Neural cell (in vitro differentiated cells): ENCODE results near the gene PTCSC3.

Source experiments
- EP300 ChIP-seq: fragments of 450-650 bp; conservative IDR thresholded peaks from 2 replicates; pipeline ENCODE4 v1.6.1; 2014; ENCODE audit warnings: antibody characterized with exemption, mild to moderate bottlenecking, moderate library complexity; ENCODE audit not compliant: poor library complexity, severe bottlenecking
- EZH2 ChIP-seq: fragments of 200-600, 300-800 bp; shearing (Covaris generic), sonication (generic); IDR thresholded peaks from 2 replicates; pipeline ENCODE4 v1.6.1; 2014; ENCODE audit warnings: antibody characterized with exemption, low read length, borderline replicate concordance, mild to moderate bottlenecking; ENCODE audit not compliant: insufficient read depth, poor library complexity, severe bottlenecking
- MXI1 ChIP-seq: fragments of 450-650 bp; conservative IDR thresholded peaks from 2 replicates; pipeline ENCODE4 v1.6.1; 2014; ENCODE audit warnings: antibody characterized with exemption, mild to moderate bottlenecking; ENCODE audit not compliant: poor library complexity, severe bottlenecking
- POLR2AphosphoS5 ChIP-seq: IDR thresholded peaks from 2 replicates; pipeline ENCODE4 v1.6.1; 2012
- RAD21 ChIP-seq: fragments of 450-650 bp; conservative IDR thresholded peaks from 2 replicates; pipeline ENCODE4 v1.6.1; 2014; ENCODE audit warnings: antibody characterized with exemption, mild to moderate bottlenecking, moderate library complexity
- SMC3 ChIP-seq: fragments of 450-650 bp; conservative IDR thresholded peaks from 2 replicates; pipeline ENCODE4 v1.6.1; 2014; ENCODE audit warnings: antibody characterized with exemption, mild to moderate bottlenecking, moderate library complexity; ENCODE audit not compliant: poor library complexity
- TAF1 ChIP-seq: IDR thresholded peaks from 2 replicates; pipeline ENCODE4 v1.6.1; 2012; ENCODE audit warnings: low read depth
- TF ChIP-seq, protein P1 (sequence below): fragments of 450-650 bp; IDR thresholded peaks from 2 replicates; pipeline ENCODE4 v1.5.1; 2014; ENCODE audit warnings: antibody characterized with exemption, mild to moderate bottlenecking, moderate library complexity; ENCODE audit not compliant: poor library complexity, severe bottlenecking
- TF ChIP-seq, protein P2 (sequence below): IDR thresholded peaks from 2 replicates; pipeline ENCODE4 v1.6.1; 2012; ENCODE audit warnings: borderline replicate concordance

DNA sequence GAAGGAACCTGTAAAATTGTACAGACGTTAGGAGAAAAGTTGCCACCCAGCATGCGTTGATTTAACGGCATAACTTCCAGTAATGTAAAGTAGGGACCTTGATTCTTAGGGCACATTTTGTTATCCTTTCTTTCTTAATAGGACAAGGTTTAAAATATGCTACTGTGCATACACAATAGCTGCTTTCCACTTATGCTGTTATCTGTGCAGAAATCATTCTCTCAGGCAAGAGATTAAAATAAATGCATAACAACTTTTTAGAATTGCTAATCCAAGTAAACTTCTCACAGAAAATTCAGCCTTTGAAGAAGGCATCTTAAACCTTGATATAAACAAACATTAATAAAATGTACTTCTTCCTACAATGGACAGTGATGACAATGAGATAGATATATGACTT, 16.0 kb upstream of the PTCSC3 start:
- no peak for TF ChIP-seq EP300
- TF ChIP-seq, protein P1, sequence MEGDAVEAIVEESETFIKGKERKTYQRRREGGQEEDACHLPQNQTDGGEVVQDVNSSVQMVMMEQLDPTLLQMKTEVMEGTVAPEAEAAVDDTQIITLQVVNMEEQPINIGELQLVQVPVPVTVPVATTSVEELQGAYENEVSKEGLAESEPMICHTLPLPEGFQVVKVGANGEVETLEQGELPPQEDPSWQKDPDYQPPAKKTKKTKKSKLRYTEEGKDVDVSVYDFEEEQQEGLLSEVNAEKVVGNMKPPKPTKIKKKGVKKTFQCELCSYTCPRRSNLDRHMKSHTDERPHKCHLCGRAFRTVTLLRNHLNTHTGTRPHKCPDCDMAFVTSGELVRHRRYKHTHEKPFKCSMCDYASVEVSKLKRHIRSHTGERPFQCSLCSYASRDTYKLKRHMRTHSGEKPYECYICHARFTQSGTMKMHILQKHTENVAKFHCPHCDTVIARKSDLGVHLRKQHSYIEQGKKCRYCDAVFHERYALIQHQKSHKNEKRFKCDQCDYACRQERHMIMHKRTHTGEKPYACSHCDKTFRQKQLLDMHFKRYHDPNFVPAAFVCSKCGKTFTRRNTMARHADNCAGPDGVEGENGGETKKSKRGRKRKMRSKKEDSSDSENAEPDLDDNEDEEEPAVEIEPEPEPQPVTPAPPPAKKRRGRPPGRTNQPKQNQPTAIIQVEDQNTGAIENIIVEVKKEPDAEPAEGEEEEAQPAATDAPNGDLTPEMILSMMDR: no peak
- no peak for TF ChIP-seq EZH2
- TF ChIP-seq, protein P2, sequence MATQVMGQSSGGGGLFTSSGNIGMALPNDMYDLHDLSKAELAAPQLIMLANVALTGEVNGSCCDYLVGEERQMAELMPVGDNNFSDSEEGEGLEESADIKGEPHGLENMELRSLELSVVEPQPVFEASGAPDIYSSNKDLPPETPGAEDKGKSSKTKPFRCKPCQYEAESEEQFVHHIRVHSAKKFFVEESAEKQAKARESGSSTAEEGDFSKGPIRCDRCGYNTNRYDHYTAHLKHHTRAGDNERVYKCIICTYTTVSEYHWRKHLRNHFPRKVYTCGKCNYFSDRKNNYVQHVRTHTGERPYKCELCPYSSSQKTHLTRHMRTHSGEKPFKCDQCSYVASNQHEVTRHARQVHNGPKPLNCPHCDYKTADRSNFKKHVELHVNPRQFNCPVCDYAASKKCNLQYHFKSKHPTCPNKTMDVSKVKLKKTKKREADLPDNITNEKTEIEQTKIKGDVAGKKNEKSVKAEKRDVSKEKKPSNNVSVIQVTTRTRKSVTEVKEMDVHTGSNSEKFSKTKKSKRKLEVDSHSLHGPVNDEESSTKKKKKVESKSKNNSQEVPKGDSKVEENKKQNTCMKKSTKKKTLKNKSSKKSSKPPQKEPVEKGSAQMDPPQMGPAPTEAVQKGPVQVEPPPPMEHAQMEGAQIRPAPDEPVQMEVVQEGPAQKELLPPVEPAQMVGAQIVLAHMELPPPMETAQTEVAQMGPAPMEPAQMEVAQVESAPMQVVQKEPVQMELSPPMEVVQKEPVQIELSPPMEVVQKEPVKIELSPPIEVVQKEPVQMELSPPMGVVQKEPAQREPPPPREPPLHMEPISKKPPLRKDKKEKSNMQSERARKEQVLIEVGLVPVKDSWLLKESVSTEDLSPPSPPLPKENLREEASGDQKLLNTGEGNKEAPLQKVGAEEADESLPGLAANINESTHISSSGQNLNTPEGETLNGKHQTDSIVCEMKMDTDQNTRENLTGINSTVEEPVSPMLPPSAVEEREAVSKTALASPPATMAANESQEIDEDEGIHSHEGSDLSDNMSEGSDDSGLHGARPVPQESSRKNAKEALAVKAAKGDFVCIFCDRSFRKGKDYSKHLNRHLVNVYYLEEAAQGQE: no peak
- TF ChIP-seq RAD21: no peak
- no peak for TF ChIP-seq SMC3
- TF ChIP-seq POLR2AphosphoS5: no peak
- TF ChIP-seq TAF1: no peak
- TF ChIP-seq MXI1: no peak
